GM12892 (cell line): Measurements from ENCODE around the gene AIP.

Source experiments
- POLR2A ChIP-seq: IDR thresholded peaks from 2 replicates; pipeline ENCODE4 v1.6.1; 2011; ENCODE audit warnings: low read depth, low read length, control low read depth
- POLR2AphosphoS5 ChIP-seq: IDR thresholded peaks from 2 replicates; pipeline ENCODE4 v1.6.1; 2011; ENCODE audit warnings: low read depth, low read length, control low read depth
- TAF1 ChIP-seq: IDR thresholded peaks from 2 replicates; pipeline ENCODE4 v1.6.1; 2011; ENCODE audit warnings: low read depth, mild to moderate bottlenecking, control low read depth, low read length, borderline replicate concordance

- no peak for TF ChIP-seq POLR2A
- no peak for TF ChIP-seq POLR2AphosphoS5
- no peak for TF ChIP-seq TAF1
Measured at GRCh38 chr11:67525275-67525976, 42.6 kb downstream of the AIP start.
